ENCODE results near the gene EIF3K. TPM values are rescaled to one million over a fixed set of nuclear protein-coding genes. Genes with fewer than 3 reads are reported as not detected.

Gene EIF3K
- total RNA-seq, 1 experiment from 2014 or later = 2,011 TPM

DNA sequence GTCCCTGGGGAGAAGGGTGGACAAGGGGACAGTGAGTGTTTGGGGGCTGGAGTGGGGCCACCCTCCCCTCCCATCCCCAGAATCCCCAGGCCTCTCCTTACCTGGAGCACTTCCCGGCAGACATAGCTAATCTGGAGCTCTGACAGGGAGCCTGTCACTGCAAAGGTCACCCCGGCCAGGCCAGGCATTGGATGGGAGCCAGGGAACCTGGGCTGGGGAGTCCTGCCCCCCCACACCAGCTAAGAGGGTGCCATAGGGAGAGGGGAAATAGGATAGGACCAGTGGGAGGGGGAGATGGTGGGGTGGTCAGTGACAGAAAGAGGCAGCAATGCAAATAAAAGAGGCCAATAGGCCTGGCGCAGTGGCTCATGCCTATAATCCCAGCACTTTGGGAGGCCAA, 4.7 kb upstream of the EIF3K start:
- ATAC-seq = no peak
- peaks cover 7% of the 10 kb centered on the region for H3K4me1 ChIP-seq (ENCODE audit: control insufficient read depth, insufficient read depth, low read length)
- BruUV-seq (replicated peaks) = no TSS peak
- DNase-seq (ENCODE audit: low read depth, low spot score) = no peak
- intact Hi-C loops (cut with micrococcal nuclease; ENCODE audit: unreplicated experiment) = no loop called here
- POLR2A ChIA-PET = interaction anchor here (0.6 to 1.0 kb wide), 3 partner anchors 14 to 30 kb away, joined by 10 to 13 read pairs (median 12); no protein-coding TSS in a partner anchor
- no peak overlapping the region for H3K4me3 ChIP-seq (ENCODE audit: low read depth in 2 of 2, low read length in 2 of 2)
- in situ Hi-C loops (cut with HindIII; ENCODE audit: low pct_unique_long_range_greater_than_20kb, low sequenced_read_pairs) = no loop called here
- no peaks in the 10 kb centered on the region for H3K36me3 ChIP-seq (ENCODE audit: control insufficient read depth, insufficient read depth, low read length)
- TF ChIP-seq SIN3A (IDR thresholded peaks at IDR 0.05; ENCODE audit: borderline replicate concordance, insufficient read depth, low read depth, low read length) = no peak
- TF ChIP-seq POLR2AphosphoS5 (IDR thresholded peaks at IDR 0.05; ENCODE audit: low read depth, low read length) = no peak
- TF ChIP-seq, protein P1, sequence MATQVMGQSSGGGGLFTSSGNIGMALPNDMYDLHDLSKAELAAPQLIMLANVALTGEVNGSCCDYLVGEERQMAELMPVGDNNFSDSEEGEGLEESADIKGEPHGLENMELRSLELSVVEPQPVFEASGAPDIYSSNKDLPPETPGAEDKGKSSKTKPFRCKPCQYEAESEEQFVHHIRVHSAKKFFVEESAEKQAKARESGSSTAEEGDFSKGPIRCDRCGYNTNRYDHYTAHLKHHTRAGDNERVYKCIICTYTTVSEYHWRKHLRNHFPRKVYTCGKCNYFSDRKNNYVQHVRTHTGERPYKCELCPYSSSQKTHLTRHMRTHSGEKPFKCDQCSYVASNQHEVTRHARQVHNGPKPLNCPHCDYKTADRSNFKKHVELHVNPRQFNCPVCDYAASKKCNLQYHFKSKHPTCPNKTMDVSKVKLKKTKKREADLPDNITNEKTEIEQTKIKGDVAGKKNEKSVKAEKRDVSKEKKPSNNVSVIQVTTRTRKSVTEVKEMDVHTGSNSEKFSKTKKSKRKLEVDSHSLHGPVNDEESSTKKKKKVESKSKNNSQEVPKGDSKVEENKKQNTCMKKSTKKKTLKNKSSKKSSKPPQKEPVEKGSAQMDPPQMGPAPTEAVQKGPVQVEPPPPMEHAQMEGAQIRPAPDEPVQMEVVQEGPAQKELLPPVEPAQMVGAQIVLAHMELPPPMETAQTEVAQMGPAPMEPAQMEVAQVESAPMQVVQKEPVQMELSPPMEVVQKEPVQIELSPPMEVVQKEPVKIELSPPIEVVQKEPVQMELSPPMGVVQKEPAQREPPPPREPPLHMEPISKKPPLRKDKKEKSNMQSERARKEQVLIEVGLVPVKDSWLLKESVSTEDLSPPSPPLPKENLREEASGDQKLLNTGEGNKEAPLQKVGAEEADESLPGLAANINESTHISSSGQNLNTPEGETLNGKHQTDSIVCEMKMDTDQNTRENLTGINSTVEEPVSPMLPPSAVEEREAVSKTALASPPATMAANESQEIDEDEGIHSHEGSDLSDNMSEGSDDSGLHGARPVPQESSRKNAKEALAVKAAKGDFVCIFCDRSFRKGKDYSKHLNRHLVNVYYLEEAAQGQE (IDR thresholded peaks at IDR 0.05; ENCODE audit: insufficient read depth in 1 of 2, low read depth in 2 of 2, low read length in 1 of 2) = no peak
- TF ChIP-seq CTCF (IDR thresholded peaks at IDR 0.05) = no peak
- TF ChIP-seq TCF7L2 (IDR thresholded peaks at IDR 0.05; ENCODE audit: low read depth, low read length) = no peak
- no peak overlapping the region for H3K27ac ChIP-seq (ENCODE audit: low read length)
- no peaks in the 10 kb centered on the region for H3K9me3 ChIP-seq (ENCODE audit: control insufficient read depth, insufficient read depth, low read depth, low read length)
- CTCF ChIA-PET = interaction anchor here (0.6 to 1.6 kb wide), 3 partner anchors 15 to 1207 kb away, joined by 3 to 8 read pairs (median 6); no protein-coding TSS in a partner anchor
- no peaks in the 10 kb centered on the region for H3K27me3 ChIP-seq (ENCODE audit: control insufficient read depth, insufficient read depth, low read length)

DNA sequence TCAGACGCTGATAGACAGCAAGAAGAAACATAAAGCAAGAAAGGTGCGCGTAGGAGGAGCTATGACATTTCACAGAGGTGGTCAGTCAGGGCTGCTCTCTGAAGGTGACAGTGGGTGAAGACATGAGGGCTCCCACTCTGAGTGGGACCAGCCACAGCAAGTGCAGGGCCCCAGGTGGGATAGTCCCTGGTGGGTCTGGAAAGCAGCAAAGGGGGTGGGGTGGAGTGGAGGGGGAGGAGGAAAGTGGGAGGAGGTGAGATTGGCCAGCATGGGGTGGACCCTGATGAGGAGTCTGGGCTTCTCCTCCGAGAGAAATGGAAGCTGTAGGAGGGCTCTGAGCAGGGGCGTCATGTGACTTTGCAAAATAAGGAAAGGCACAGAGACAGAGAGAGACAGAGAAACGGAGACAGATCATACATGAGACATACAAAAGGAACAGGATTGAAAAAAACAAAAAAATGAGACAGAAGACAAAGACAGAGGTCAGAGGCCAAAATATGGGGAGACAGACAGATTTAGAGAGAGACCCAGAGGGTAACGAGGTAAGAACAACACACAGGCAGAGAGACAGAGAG, 3.9 kb upstream of the EIF3K start:
- no peak for TF ChIP-seq CTCF (IDR thresholded peaks at IDR 0.05)
- H3K27me3 ChIP-seq (ENCODE audit: control insufficient read depth, insufficient read depth, low read length) = no peaks in the 10 kb centered on the region
- ATAC-seq = no peak
- no peak overlapping the region for H3K27ac ChIP-seq (ENCODE audit: low read length)
- POLR2A ChIA-PET = interaction anchor here (0.7 to 0.9 kb wide), 3 partner anchors 11 to 1512 kb away, joined by 7 to 27 read pairs (median 15); no protein-coding TSS in a partner anchor
- in situ Hi-C loops (cut with HindIII; ENCODE audit: low pct_unique_long_range_greater_than_20kb, low sequenced_read_pairs) = loop anchor here (5.0 kb wide), 1 partner anchor 68 kb away; no protein-coding TSS in a partner anchor
- no peak for DNase-seq (ENCODE audit: low read depth, low spot score)
- CTCF ChIA-PET = interaction anchor here (0.5 to 1.6 kb wide), 5 partner anchors 19 to 253 kb away, joined by 3 to 6 read pairs (median 5); partner anchors contain the start of gene FAM98C
- H3K9me3 ChIP-seq (ENCODE audit: control insufficient read depth, insufficient read depth, low read depth, low read length) = no peaks in the 10 kb centered on the region
- peaks cover 13% of the 10 kb centered on the region for H3K4me1 ChIP-seq (ENCODE audit: control insufficient read depth, insufficient read depth, low read length)
- H3K36me3 ChIP-seq (ENCODE audit: control insufficient read depth, insufficient read depth, low read length) = no peaks in the 10 kb centered on the region
- intact Hi-C loops (cut with micrococcal nuclease; ENCODE audit: unreplicated experiment) = loop anchor here (5.0 kb wide), 2 partner anchors 73 to 98 kb away; no protein-coding TSS in a partner anchor
- no peak overlapping the region for H3K4me3 ChIP-seq (ENCODE audit: low read depth in 2 of 2, low read length in 2 of 2)
- BruUV-seq (replicated peaks) = no TSS peak
